Neural progenitor cell (in vitro differentiated cells): ENCODE measurements around the gene SLC22A23. TPM values are rescaled to one million over a fixed set of nuclear protein-coding genes. Genes with fewer than 3 reads are reported as not detected.

Source experiments
- DNase-seq: peaks from one replicate; pipeline ENCODE4 v3.0.0-alpha.2; 2016; ENCODE audit warnings: low spot score
- H2AFZ ChIP-seq: fragments of 200-600 bp; sonication (generic); replicated peaks from 2 replicates; pipeline ENCODE4 v1.6.1; 2016; ENCODE audit warnings: antibody characterized with exemption
- H3F3A ChIP-seq: fragments of 200-600 bp; sonication (generic); 2 replicates; pipeline ENCODE4 v1.6.1; 2016; ENCODE audit warnings: antibody characterized with exemption, low read depth
- H3K27ac ChIP-seq: fragments of 200-600 bp; sonication (generic); 2 replicates; pipeline ENCODE4 v1.5.1; 2016; ENCODE audit warnings: mild to moderate bottlenecking
- H3K27me3 ChIP-seq: fragments of 200-600 bp; sonication (generic); 2 replicates; pipeline ENCODE4 v1.6.1; 2016; ENCODE audit warnings: mild to moderate bottlenecking, moderate library complexity
- H3K36me3 ChIP-seq: fragments of 200-600 bp; sonication (generic); 2 replicates; pipeline ENCODE4 v1.5.1; 2016
- H3K4me1 ChIP-seq: fragments of 200-600 bp; sonication (generic); 2 replicates; pipeline ENCODE4 v1.6.1; 2016; ENCODE audit warnings: mixed run types
- H3K4me2 ChIP-seq: fragments of 200-600 bp; sonication (generic); 2 replicates; pipeline ENCODE4 v1.6.1; 2016
- H3K4me3 ChIP-seq: fragments of 200-600 bp; sonication (generic); 2 replicates; pipeline ENCODE4 v1.5.1; 2016
- H3K79me2 ChIP-seq: fragments of 200-600 bp; sonication (generic); 2 replicates; pipeline ENCODE4 v1.6.1; 2016; ENCODE audit warnings: low read depth
- H3K9ac ChIP-seq: fragments of 200-600 bp; sonication (generic); 2 replicates; pipeline ENCODE4 v1.6.1; 2016
- H3K9me3 ChIP-seq: fragments of 200-600 bp; sonication (generic); 2 replicates; pipeline ENCODE4 v1.5.1; 2016; ENCODE audit warnings: low read depth
- H4K20me1 ChIP-seq: fragments of 200-600 bp; sonication (generic); 2 replicates; pipeline ENCODE4 v1.6.1; 2016; ENCODE audit warnings: low read depth
- H3K27ac Mint-ChIP-seq: 3 replicates; pipeline ENCODE4 v1.8.0; 2021; ENCODE audit warnings: mixed read lengths
- H3K27me3 Mint-ChIP-seq: 2 replicates; pipeline ENCODE4 v1.8.0; 2022; ENCODE audit warnings: low read depth, mild to moderate bottlenecking, inconsistent platforms, moderate library complexity, mixed read lengths; ENCODE audit not compliant: insufficient read depth
- H3K36me3 Mint-ChIP-seq: 3 replicates; pipeline ENCODE4 v1.8.0; 2021; ENCODE audit warnings: mixed read lengths
- H3K4me1 Mint-ChIP-seq: 3 replicates; pipeline ENCODE4 v1.8.0; 2021; ENCODE audit warnings: mixed read lengths
- H3K4me3 Mint-ChIP-seq: 3 replicates; pipeline ENCODE4 v1.8.0; 2021; ENCODE audit warnings: mild to moderate bottlenecking, moderate library complexity, mixed read lengths
- H3K9me3 Mint-ChIP-seq: 3 replicates; pipeline ENCODE4 v1.8.0; 2020; ENCODE audit warnings: mixed read lengths
- EZH2 ChIP-seq: fragments of 200-600 bp; sonication (generic); IDR thresholded peaks from 2 replicates; pipeline ENCODE4 v1.6.1; 2017; ENCODE audit warnings: antibody characterized with exemption, mild to moderate bottlenecking, moderate library complexity
- EZH2phosphoT487 ChIP-seq: fragments of 200-600 bp; sonication (generic); IDR thresholded peaks from 2 replicates; pipeline ENCODE4 v1.6.1; 2017; ENCODE audit warnings: antibody characterized with exemption
- total RNA-seq: library from RNA; depleted of rRNA; stranded (reverse); fragments of >200 nt; gene quantifications from 2 replicates; pipeline ENCODE4 v1.2.3, GENCODE V29; 2015; ENCODE audit warnings: low replicate concordance
- TF ChIP-seq, protein P1 (sequence below): fragments of 200-600 bp; sonication (generic); IDR thresholded peaks from 2 replicates; pipeline ENCODE4 v1.5.1; 2017; ENCODE audit warnings: antibody characterized with exemption, mild to moderate bottlenecking

SLC22A23 gene
- total RNA-seq, 1 donor from 2014 or later = 0.99 TPM

- Histone ChIP-seq H3K36me3 (no peaks in the 10 kb centered on the region), H4K20me1 (no peaks in the 10 kb centered on the region), H3K4me2 (no peak overlapping the region), H3K4me1 (peaks cover 18% of the 10 kb centered on the region), H3K9me3 (no peaks in the 10 kb centered on the region), H3F3A (no peaks in the 10 kb centered on the region), H3K9ac (no peak overlapping the region), H3K79me2 (no peaks in the 10 kb centered on the region), H3K27ac (no peak overlapping the region), H3K4me3 (no peak overlapping the region), H3K27me3 (no peaks in the 10 kb centered on the region), H2AFZ (no peak overlapping the region)
- H3K36me3 Mint-ChIP-seq = peaks cover 42% of the 10 kb centered on the region
- TF ChIP-seq EZH2phosphoT487 = no peak
- TF ChIP-seq, protein P1, sequence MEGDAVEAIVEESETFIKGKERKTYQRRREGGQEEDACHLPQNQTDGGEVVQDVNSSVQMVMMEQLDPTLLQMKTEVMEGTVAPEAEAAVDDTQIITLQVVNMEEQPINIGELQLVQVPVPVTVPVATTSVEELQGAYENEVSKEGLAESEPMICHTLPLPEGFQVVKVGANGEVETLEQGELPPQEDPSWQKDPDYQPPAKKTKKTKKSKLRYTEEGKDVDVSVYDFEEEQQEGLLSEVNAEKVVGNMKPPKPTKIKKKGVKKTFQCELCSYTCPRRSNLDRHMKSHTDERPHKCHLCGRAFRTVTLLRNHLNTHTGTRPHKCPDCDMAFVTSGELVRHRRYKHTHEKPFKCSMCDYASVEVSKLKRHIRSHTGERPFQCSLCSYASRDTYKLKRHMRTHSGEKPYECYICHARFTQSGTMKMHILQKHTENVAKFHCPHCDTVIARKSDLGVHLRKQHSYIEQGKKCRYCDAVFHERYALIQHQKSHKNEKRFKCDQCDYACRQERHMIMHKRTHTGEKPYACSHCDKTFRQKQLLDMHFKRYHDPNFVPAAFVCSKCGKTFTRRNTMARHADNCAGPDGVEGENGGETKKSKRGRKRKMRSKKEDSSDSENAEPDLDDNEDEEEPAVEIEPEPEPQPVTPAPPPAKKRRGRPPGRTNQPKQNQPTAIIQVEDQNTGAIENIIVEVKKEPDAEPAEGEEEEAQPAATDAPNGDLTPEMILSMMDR = no peak
- TF ChIP-seq EZH2 = no peak
- DNase-seq = no peak
- no peak overlapping the region for H3K4me3 Mint-ChIP-seq
- H3K27me3 Mint-ChIP-seq = peaks cover 4% of the 10 kb centered on the region
- peaks cover 14% of the 10 kb centered on the region for H3K9me3 Mint-ChIP-seq
- peaks cover 37% of the 10 kb centered on the region for H3K4me1 Mint-ChIP-seq
- H3K27ac Mint-ChIP-seq = peak overlapping the region; percentile 82
Measured at GRCh38 chr6:3440911-3441310, 15.9 kb downstream of the SLC22A23 start.

- Mint-ChIP-seq H3K9me3 (peaks cover 14% of the 10 kb centered on the region), H3K4me3 (no peak overlapping the region), H3K36me3 (peaks cover 41% of the 10 kb centered on the region), H3K27ac (no peak overlapping the region), H3K27me3 (peaks cover 4% of the 10 kb centered on the region), H3K4me1 (peaks cover 36% of the 10 kb centered on the region)
- DNase-seq = no peak
- Histone ChIP-seq H3K4me3 (no peak overlapping the region), H3K79me2 (no peaks in the 10 kb centered on the region), H2AFZ (no peak overlapping the region), H3F3A (no peaks in the 10 kb centered on the region), H3K4me1 (peaks cover 18% of the 10 kb centered on the region), H3K27me3 (no peaks in the 10 kb centered on the region), H3K9me3 (no peaks in the 10 kb centered on the region), H3K36me3 (no peaks in the 10 kb centered on the region), H3K9ac (no peak overlapping the region), H4K20me1 (no peaks in the 10 kb centered on the region), H3K27ac (no peak overlapping the region), H3K4me2 (no peak overlapping the region)
- TF ChIP-seq, protein P1 = no peak
- no peak for TF ChIP-seq EZH2phosphoT487
- TF ChIP-seq EZH2 = no peak
Measured at GRCh38 chr6:3439961-3440360, 16.9 kb downstream of the SLC22A23 start.

- Histone ChIP-seq H3K79me2 (no peaks in the 10 kb centered on the region), H3K27ac (no peak overlapping the region), H4K20me1 (no peaks in the 10 kb centered on the region), H3K4me3 (no peak overlapping the region), H3K9ac (no peak overlapping the region), H3K27me3 (no peaks in the 10 kb centered on the region), H2AFZ (no peak overlapping the region), H3K36me3 (no peaks in the 10 kb centered on the region), H3K9me3 (no peaks in the 10 kb centered on the region), H3F3A (no peaks in the 10 kb centered on the region), H3K4me2 (no peak overlapping the region), H3K4me1 (peaks cover 5% of the 10 kb centered on the region)
- no peak overlapping the region for H3K27ac Mint-ChIP-seq
- H3K9me3 Mint-ChIP-seq = peaks cover 14% of the 10 kb centered on the region
- H3K4me3 Mint-ChIP-seq = no peak overlapping the region
- peaks cover 25% of the 10 kb centered on the region for H3K4me1 Mint-ChIP-seq
- TF ChIP-seq EZH2phosphoT487 (no peak), EZH2 (no peak)
- TF ChIP-seq, protein P1 = no peak
- H3K36me3 Mint-ChIP-seq = peaks cover 41% of the 10 kb centered on the region
- peaks cover 4% of the 10 kb centered on the region for H3K27me3 Mint-ChIP-seq
- no peak for DNase-seq
Measured at GRCh38 chr6:3438190-3439167, 18.4 kb downstream of the SLC22A23 start.
